Neuronal stem cell (in vitro differentiated cells): ENCODE data around the gene DCLK2.

Experiments used
- DNase-seq: peaks from one replicate; pipeline ENCODE4 v3.0.0-alpha.2; 2013; ENCODE audit warnings: low spot score
- H2AFZ ChIP-seq: one replicate; pipeline ENCODE4 v1.6.1; 2013; ENCODE audit warnings: mild to moderate bottlenecking, low read length, inconsistent platforms
- H2AK5ac ChIP-seq: 2 replicates; pipeline ENCODE4 v1.6.1; 2013; ENCODE audit warnings: low read depth, mild to moderate bottlenecking, inconsistent platforms, low read length, moderate library complexity, mixed read lengths
- H2BK120ac ChIP-seq: 2 replicates; pipeline ENCODE4 v1.6.1; 2013; ENCODE audit warnings: low read depth, mild to moderate bottlenecking, inconsistent platforms, low read length, moderate library complexity, mixed read lengths
- H2BK12ac ChIP-seq: one replicate; pipeline ENCODE4 v1.6.1; 2013; ENCODE audit warnings: low read length, inconsistent platforms
- H2BK15ac ChIP-seq: 2 replicates; pipeline ENCODE4 v1.6.1; 2013; ENCODE audit warnings: mild to moderate bottlenecking, low read length, inconsistent platforms, mixed read lengths
- H2BK5ac ChIP-seq: one replicate; pipeline ENCODE4 v1.6.1; 2013; ENCODE audit warnings: inconsistent platforms, mild to moderate bottlenecking, low read length, moderate library complexity
- H3K14ac ChIP-seq: one replicate; pipeline ENCODE4 v1.6.1; 2013; ENCODE audit warnings: low read length, inconsistent platforms
- H3K18ac ChIP-seq: 2 replicates; pipeline ENCODE4 v1.6.1; 2013; ENCODE audit warnings: low read length, inconsistent platforms
- H3K23ac ChIP-seq: 2 replicates; pipeline ENCODE4 v1.6.1; 2013; ENCODE audit warnings: low read depth, mild to moderate bottlenecking, mixed read lengths, low read length, inconsistent platforms; ENCODE audit not compliant: poor library complexity
- H3K27ac ChIP-seq: replicated peaks from 3 replicates; pipeline ENCODE4 v1.5.1; 2013; ENCODE audit warnings: low read length, inconsistent platforms
- H3K27me3 ChIP-seq, 3 experiments: 2 replicates each; pipeline ENCODE4 v1.6.1; 2013; ENCODE audit warnings: low read length in 3 of 3, mild to moderate bottlenecking in 2 of 3, inconsistent platforms in 1 of 3, low read depth in 1 of 3, mixed read lengths in 1 of 3, moderate library complexity in 1 of 3; ENCODE audit not compliant: control insufficient read depth in 3 of 3, insufficient read depth in 3 of 3
- H3K36me3 ChIP-seq, 2 donors: replicated peaks in 1 of 2; 2 replicates each; pipeline ENCODE4 v1.6.1; 2013; ENCODE audit warnings: low read length in 2 of 2; ENCODE audit not compliant: control insufficient read depth in 2 of 2, insufficient read depth in 2 of 2
- H3K4ac ChIP-seq: 2 replicates; pipeline ENCODE4 v1.6.1; 2013; ENCODE audit warnings: inconsistent platforms, mild to moderate bottlenecking, low read length, moderate library complexity
- H3K4me1 ChIP-seq, 2 donors: 1 replicate in 1 of 2; 2 replicates in 1 of 2; pipeline ENCODE4 v1.6.1; 2013; ENCODE audit warnings: low read length in 2 of 2, low read depth in 1 of 2; ENCODE audit not compliant: control insufficient read depth in 2 of 2, insufficient read depth in 1 of 2
- H3K4me2 ChIP-seq: one replicate; pipeline ENCODE4 v1.6.1; 2013; ENCODE audit warnings: mild to moderate bottlenecking, low read length, inconsistent platforms; ENCODE audit not compliant: insufficient read depth, poor library complexity, severe bottlenecking
- H3K4me3 ChIP-seq, 2 donors: 2 replicates each; pipeline ENCODE4 v1.5.1; 2013; ENCODE audit warnings: low read length in 2 of 2, mild to moderate bottlenecking in 2 of 2, inconsistent platforms in 1 of 2, moderate library complexity in 1 of 2
- H3K79me1 ChIP-seq: one replicate; pipeline ENCODE4 v1.6.1; 2013; ENCODE audit warnings: low read depth, mild to moderate bottlenecking, inconsistent platforms, low read length, moderate library complexity
- H3K9ac ChIP-seq: one replicate; pipeline ENCODE4 v1.6.1; 2013; ENCODE audit warnings: mild to moderate bottlenecking, low read depth, low read length, inconsistent platforms; ENCODE audit not compliant: poor library complexity
- H3K9me3 ChIP-seq, 2 donors: replicated peaks in 1 of 2; 2 replicates each; pipeline versions ENCODE3 to v1.6.1; 2013; ENCODE audit warnings: low read length in 2 of 2, mild to moderate bottlenecking in 2 of 2, inconsistent platforms in 1 of 2, low read depth in 1 of 2, mixed read lengths in 1 of 2, moderate library complexity in 1 of 2; ENCODE audit not compliant: control insufficient read depth in 2 of 2, insufficient read depth in 1 of 2
- H4K8ac ChIP-seq: one replicate; pipeline ENCODE4 v1.6.1; 2013; ENCODE audit warnings: low read depth, mild to moderate bottlenecking, inconsistent platforms, low read length, moderate library complexity
- H4K91ac ChIP-seq: one replicate; pipeline ENCODE4 v1.6.1; 2013; ENCODE audit warnings: low read length, low read depth, mild to moderate bottlenecking, inconsistent platforms; ENCODE audit not compliant: poor library complexity
- WGBS, 2 donors: extraction: QIAGEN DNeasy Blood & Tissue Kit; methylation state at CpG; one replicate each; pipeline ENCODE4 v1.1.7; 2013; ENCODE audit warnings: missing lambda C conversion rate in 2 of 2, mixed read lengths in 1 of 2; ENCODE audit not compliant: insufficient read length in 2 of 2, insufficient replicate concordance in 1 of 2; ENCODE audit errors: extremely low coverage in 2 of 2; 5-methylcytosine and 5-hydroxymethylcytosine counted together

Gene DCLK2

DNA sequence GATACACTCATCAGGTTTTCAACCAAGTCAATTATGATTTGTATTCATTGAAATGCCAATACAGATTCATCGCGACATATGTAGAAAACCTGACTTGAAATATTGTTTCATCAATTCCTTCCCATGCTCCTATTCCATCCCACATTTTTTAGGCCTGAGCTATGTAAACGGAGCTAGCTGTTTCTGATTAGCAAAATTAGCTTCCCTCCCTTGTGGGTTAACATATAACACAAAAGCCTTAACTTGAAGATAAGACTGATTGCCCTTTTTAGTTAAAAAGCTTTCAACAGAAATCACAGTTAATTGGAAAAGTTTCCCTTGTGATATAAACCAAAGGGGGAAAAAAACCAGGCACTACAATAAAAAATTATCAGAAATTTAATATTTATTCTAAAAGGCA is 32.8 kb upstream of the DCLK2 start:
- H3K23ac ChIP-seq: no peak overlapping the region
- no peak overlapping the region for H4K8ac ChIP-seq
- no peaks in the 10 kb centered on the region for H3K4me1 ChIP-seq
- H2BK15ac ChIP-seq: no peak overlapping the region
- H3K4me3 ChIP-seq: no peak overlapping the region
- WGBS, 2 donors: no CpG with 5 or more reads among the region's 3 CpGs
- peaks cover 0 to 2% (median 0%) of the 10 kb centered on the region in 3 experiments for H3K27me3 ChIP-seq
- H2BK5ac ChIP-seq: no peak overlapping the region
- H2AK5ac ChIP-seq: no peak overlapping the region
- no peak overlapping the region for H2BK12ac ChIP-seq
- no peak overlapping the region for H2BK120ac ChIP-seq
- H3K79me1 ChIP-seq: no peaks in the 10 kb centered on the region
- no peaks in the 10 kb centered on the region for H3K36me3 ChIP-seq
- no peak overlapping the region for H2AFZ ChIP-seq
- no peak overlapping the region for H3K9ac ChIP-seq
- H3K9me3 ChIP-seq: no peaks in the 10 kb centered on the region
- no peak overlapping the region for H3K14ac ChIP-seq
- no peak overlapping the region for H4K91ac ChIP-seq
- no peak overlapping the region for H3K18ac ChIP-seq
- H3K27ac ChIP-seq: no peak overlapping the region
- no peak overlapping the region for H3K4ac ChIP-seq
- no peak for DNase-seq
- H3K4me2 ChIP-seq: no peak overlapping the region

DNA sequence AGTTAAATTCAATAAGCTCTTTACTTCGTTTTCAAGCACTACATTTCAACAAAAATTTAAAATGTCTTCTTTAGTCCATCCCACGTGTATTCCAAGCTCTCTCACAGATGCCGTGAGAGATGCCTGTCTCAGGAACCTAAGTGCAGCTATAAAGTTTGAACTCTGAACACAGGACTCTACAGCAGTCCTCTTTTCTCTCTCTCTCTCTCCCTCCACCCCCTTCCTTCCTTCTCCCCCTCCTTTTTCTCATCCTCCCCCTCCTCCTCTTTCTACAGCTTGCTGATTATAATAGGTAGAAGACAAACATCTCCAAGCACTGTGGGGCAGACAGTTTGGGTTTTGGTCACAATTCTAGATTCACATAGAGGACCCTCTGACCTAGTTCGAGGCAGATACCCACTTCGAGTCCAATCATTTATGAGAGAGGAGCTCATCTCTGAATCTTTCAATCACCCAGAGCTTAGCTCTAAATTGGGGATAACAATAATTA is 31.5 kb upstream of the DCLK2 start:
- Histone ChIP-seq H3K23ac (no peak overlapping the region), H2BK120ac (no peak overlapping the region), H4K8ac (no peak overlapping the region), H3K14ac (no peak overlapping the region), H2BK15ac (no peak overlapping the region), H3K27ac (no peak overlapping the region), H2BK5ac (no peak overlapping the region), H2AK5ac (no peak overlapping the region), H3K4ac (no peak overlapping the region), H3K36me3 (no peaks in the 10 kb centered on the region), H3K79me1 (no peaks in the 10 kb centered on the region), H3K9ac (no peak overlapping the region), H3K27me3 (peaks cover 0 to 10% (median 0%) of the 10 kb centered on the region in 3 experiments), H4K91ac (no peak overlapping the region), H3K4me2 (no peak overlapping the region), H2BK12ac (no peak overlapping the region), H3K4me1 (no peaks in the 10 kb centered on the region), H2AFZ (no peak overlapping the region), H3K9me3 (no peaks in the 10 kb centered on the region), H3K18ac (no peak overlapping the region), H3K4me3 (no peak overlapping the region)
- WGBS, 2 donors: no CpG with 5 or more reads among the region's 5 CpGs
- no peak for DNase-seq

DNA sequence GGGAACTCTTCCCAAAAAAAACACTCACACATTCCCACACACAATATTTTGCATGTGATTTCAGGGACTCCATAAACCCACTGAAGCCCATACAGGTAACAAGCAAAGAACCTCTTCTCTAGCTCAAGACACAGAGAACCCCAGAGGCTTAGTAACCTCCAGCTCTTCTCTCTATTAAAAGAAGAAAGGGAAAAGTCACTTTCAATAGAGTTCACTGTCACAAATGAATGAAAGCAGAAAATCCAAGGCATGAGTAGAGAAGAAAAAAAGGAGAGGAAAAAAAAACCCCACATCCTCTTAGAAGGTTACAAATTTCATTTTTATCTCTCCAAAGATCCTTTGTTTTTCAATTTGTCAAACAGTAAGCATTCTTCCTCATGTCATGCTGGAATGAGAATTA is 30.7 kb upstream of the DCLK2 start:
- Histone ChIP-seq H3K9ac (no peak overlapping the region), H3K9me3 (no peaks in the 10 kb centered on the region), H3K4me3 (no peak overlapping the region), H2BK5ac (no peak overlapping the region), H2AFZ (no peak overlapping the region), H3K4ac (no peak overlapping the region), H2BK120ac (no peak overlapping the region), H4K91ac (no peak overlapping the region), H3K79me1 (no peaks in the 10 kb centered on the region), H3K36me3 (no peaks in the 10 kb centered on the region), H4K8ac (no peak overlapping the region), H3K18ac (no peak overlapping the region), H3K14ac (no peak overlapping the region), H3K4me2 (no peak overlapping the region), H3K27ac (no peak overlapping the region), H3K23ac (no peak overlapping the region), H3K4me1 (no peaks in the 10 kb centered on the region), H2BK15ac (no peak overlapping the region), H2AK5ac (no peak overlapping the region), H2BK12ac (no peak overlapping the region), H3K27me3 (peaks cover 0 to 14% (median 0%) of the 10 kb centered on the region in 3 experiments)
- DNase-seq: no peak

DNA sequence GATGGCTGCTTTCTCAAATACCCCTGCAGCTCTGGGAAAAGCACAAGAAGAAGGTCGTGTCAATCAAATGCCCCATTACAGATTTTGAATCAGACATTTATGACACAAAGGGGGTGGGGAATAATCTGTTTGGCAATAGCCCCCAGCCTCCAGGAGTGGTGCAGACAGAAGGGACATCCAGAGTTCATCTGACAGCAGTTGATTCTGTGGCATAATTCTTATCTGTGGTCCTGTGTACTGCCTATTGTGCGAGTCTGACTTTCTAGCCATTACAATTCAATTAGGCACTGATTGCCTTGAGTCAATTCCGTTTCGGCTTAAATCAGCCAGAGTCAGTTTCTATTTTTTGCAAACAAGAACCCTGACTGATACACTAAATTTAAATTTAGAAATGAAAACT is 28.6 kb upstream of the DCLK2 start:
- H3K4ac ChIP-seq: no peak overlapping the region
- H3K4me3 ChIP-seq: no peak overlapping the region
- H3K9me3 ChIP-seq: no peaks in the 10 kb centered on the region
- no peak overlapping the region for H3K14ac ChIP-seq
- H3K23ac ChIP-seq: no peak overlapping the region
- H3K9ac ChIP-seq: no peak overlapping the region
- H4K91ac ChIP-seq: no peak overlapping the region
- no peak overlapping the region for H2AK5ac ChIP-seq
- WGBS, 2 donors: no CpG with 5 or more reads among the region's 4 CpGs
- H3K18ac ChIP-seq: no peak overlapping the region
- H2BK15ac ChIP-seq: no peak overlapping the region
- no peak overlapping the region for H2BK120ac ChIP-seq
- no peak overlapping the region for H3K27ac ChIP-seq
- no peak overlapping the region for H4K8ac ChIP-seq
- no peak overlapping the region for H2BK12ac ChIP-seq
- H2BK5ac ChIP-seq: no peak overlapping the region
- H2AFZ ChIP-seq: no peak overlapping the region
- no peak overlapping the region for H3K4me2 ChIP-seq
- no peaks in the 10 kb centered on the region for H3K36me3 ChIP-seq
- no peaks in the 10 kb centered on the region for H3K4me1 ChIP-seq
- no peaks in the 10 kb centered on the region for H3K79me1 ChIP-seq
- DNase-seq: no peak
- H3K27me3 ChIP-seq: peaks cover 0 to 14% (median 0%) of the 10 kb centered on the region in 3 experiments
